ENCODE measurements around the gene CUL9. TPM values are rescaled to one million over a fixed set of nuclear protein-coding genes. Genes with fewer than 3 reads are reported as not detected.

CUL9 gene
- total and polyA plus RNA-seq, 3 experiments from 2014 or later, result 9.0 to 38.3 (median 35.3) TPM

DNA sequence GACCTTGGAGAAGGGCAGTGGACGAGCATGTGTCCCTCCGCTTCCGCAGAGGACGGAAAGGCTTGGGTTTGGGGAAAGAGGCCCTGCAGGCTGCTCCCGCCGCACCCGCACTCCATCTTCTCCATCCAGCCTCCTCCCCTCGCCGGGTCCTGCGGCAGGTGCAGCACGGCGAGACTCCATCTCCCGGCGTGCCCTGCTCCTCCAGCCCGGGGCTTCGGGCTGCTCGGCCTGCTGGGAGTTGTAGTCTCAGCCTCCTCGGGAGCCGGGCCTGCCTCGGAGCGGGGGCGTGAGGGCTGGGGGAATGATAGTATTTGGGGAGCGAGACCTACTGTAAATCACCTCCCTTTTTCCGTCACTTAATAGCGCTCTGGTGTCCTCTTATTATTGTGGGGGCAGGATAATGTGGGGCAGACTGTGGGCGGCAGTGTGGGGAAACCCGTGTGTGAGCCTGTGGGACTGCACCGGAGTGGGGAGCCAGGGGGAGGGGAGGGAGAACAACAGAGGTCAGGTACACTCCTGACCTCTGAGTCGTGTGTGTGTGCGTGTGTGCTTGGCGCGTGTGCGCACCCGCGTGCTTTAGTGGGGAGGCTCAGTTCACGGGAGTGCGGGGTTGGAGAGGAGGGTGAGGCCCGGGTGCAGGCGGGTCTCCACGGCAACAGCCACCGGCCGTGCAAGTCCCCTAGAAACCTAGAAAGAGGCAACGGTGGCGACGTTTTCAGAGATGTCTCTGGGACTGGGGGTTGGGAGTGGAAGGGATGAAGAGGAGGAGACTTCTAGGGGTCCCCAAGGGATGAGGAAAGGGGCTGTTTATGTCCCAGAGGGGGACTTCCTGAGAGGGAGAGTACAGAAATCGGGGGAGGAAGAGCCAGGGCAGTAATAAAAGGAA is 65.4 kb downstream of the CUL9 start:
- peaks cover 10 to 15% of the 10 kb centered on the region in 2 donors for H3K27me3 Mint-ChIP-seq
- DNase-seq, result peak; percentile 66 to 85 (median 70)
- peaks cover 10 to 19% (median 13%) of the 10 kb centered on the region in 3 donors for H3K4me1 Mint-ChIP-seq
- CTCF ChIA-PET, result interaction anchor here (0.6 to 1.9 kb wide), 5 partner anchors 16 to 72 kb away, joined by 3 to 12 read pairs (median 3); partner anchors contain the start of gene DNPH1
- Histone ChIP-seq H3K4me3 (ENCODE audit: low read length) (peak overlapping the region; percentile 87), H3K27me3 (ENCODE audit: insufficient read depth, low read length, poor library complexity, severe bottlenecking) (peaks cover 28% of the 10 kb centered on the region), H3K36me3 (ENCODE audit: insufficient read depth, low read length) (no peaks in the 10 kb centered on the region), H3K4me1 (ENCODE audit: insufficient read depth, low read length) (peaks cover 12% of the 10 kb centered on the region), H3K27ac (ENCODE audit: low read depth, low read length) (peak overlapping the region; percentile 35), H3K9me3 (ENCODE audit: low read length) (no peaks in the 10 kb centered on the region)
- peak overlapping the region; percentile 79 to 95 (median 90) for H3K27ac Mint-ChIP-seq
- POLR2A ChIA-PET, result interaction anchor here (0.5 to 1.5 kb wide), 4 partner anchors 9 to 800 kb away, joined by 3 to 9 read pairs (median 3); no protein-coding TSS in a partner anchor
- H3K9me3 Mint-ChIP-seq, result no peaks in the 10 kb centered on the region
- H3K36me3 Mint-ChIP-seq, result no peaks in the 10 kb centered on the region
- peak overlapping the region; percentile 86 to 93 (median 89) for H3K4me3 Mint-ChIP-seq

DNA sequence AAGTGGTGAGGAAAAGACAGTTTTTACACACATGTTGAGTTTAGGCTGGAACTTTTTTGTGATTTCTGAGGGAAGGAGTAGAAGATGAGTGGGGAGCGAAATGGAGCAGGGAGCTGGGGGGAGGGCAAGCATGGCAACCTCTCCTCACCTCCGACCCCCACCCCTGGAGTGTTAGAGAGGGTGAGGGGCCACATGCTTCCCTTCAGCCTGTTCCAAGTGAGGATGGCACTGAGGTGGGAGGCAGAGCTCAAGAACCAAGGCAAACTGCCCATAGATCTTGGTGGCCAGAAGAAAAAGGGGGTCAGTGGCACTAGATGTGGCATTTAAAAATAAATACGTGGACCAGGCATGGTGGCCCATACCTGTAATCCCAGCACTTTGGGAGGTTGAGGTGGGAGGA is 66.1 kb downstream of the CUL9 start:
- DNase-seq, result no peak
- Histone ChIP-seq H3K36me3 (ENCODE audit: insufficient read depth, low read length) (no peaks in the 10 kb centered on the region), H3K4me1 (ENCODE audit: insufficient read depth, low read length) (peaks cover 12% of the 10 kb centered on the region), H3K27ac (ENCODE audit: low read depth, low read length) (no peak overlapping the region), H3K4me3 (ENCODE audit: low read length) (no peak overlapping the region), H3K27me3 (ENCODE audit: insufficient read depth, low read length, poor library complexity, severe bottlenecking) (peaks cover 26% of the 10 kb centered on the region), H3K9me3 (ENCODE audit: low read length) (no peaks in the 10 kb centered on the region)
- POLR2A ChIA-PET, result no interaction called here
- Mint-ChIP-seq H3K9me3 (no peaks in the 10 kb centered on the region), H3K36me3 (no peaks in the 10 kb centered on the region), H3K4me3 (peak overlapping the region in 6 of 7 donors; percentile 76 to 92 (median 88)), H3K27ac (peak overlapping the region in 5 of 8 donors; percentile 80 to 95 (median 93)), H3K4me1 (peaks cover 10 to 19% (median 13%) of the 10 kb centered on the region in 3 donors), H3K27me3 (peaks cover 10 to 21% of the 10 kb centered on the region in 2 donors)
- CTCF ChIA-PET, result interaction anchor here (0.9 kb wide), 2 partner anchors 19 to 60 kb away, joined by 3 to 4 read pairs; partner anchors contain the start of gene DNPH1

GRCh38 chr6:43248791-43249190 is 66.8 kb downstream of the CUL9 start:
- ChIA-PET CTCF (interaction anchor here (0.9 kb wide), 1 partner anchor 19 kb away, joined by 4 read pairs; the partner anchor contains the start of gene DNPH1), POLR2A (no interaction called here)
- H3K4me3 Mint-ChIP-seq, result peak overlapping the region in 2 of 7 donors; percentile 20 to 92
- H3K4me1 Mint-ChIP-seq, result peaks cover 10 to 19% (median 13%) of the 10 kb centered on the region in 3 donors
- no peak for DNase-seq
- Histone ChIP-seq H3K27me3 (ENCODE audit: insufficient read depth, low read length, poor library complexity, severe bottlenecking) (peaks cover 24% of the 10 kb centered on the region), H3K4me3 (ENCODE audit: low read length) (no peak overlapping the region), H3K27ac (ENCODE audit: low read depth, low read length) (no peak overlapping the region), H3K4me1 (ENCODE audit: insufficient read depth, low read length) (peaks cover 12% of the 10 kb centered on the region), H3K9me3 (ENCODE audit: low read length) (no peaks in the 10 kb centered on the region), H3K36me3 (ENCODE audit: insufficient read depth, low read length) (no peaks in the 10 kb centered on the region)
- H3K9me3 Mint-ChIP-seq, result no peaks in the 10 kb centered on the region
- no peak overlapping the region for H3K27ac Mint-ChIP-seq
- H3K36me3 Mint-ChIP-seq, result no peaks in the 10 kb centered on the region
- peaks cover 10 to 22% of the 10 kb centered on the region in 2 donors for H3K27me3 Mint-ChIP-seq

GRCh38 chr6:43250992-43251373 is 69.0 kb downstream of the CUL9 start:
- peak overlapping the region in 1 of 7 donors; percentile 35 for H3K4me3 Mint-ChIP-seq
- H3K4me1 Mint-ChIP-seq, result peaks cover 10 to 19% (median 13%) of the 10 kb centered on the region in 3 donors
- H3K27ac ChIP-seq (ENCODE audit: low read depth, low read length), result no peak overlapping the region
- H3K27me3 Mint-ChIP-seq, result peaks cover 14 to 35% of the 10 kb centered on the region in 2 donors
- H3K9me3 ChIP-seq (ENCODE audit: low read length), result no peaks in the 10 kb centered on the region
- no peak for DNase-seq
- ChIA-PET CTCF (no interaction called here), POLR2A (no interaction called here)
- H3K4me3 ChIP-seq (ENCODE audit: low read length), result no peak overlapping the region
- H3K36me3 Mint-ChIP-seq, result no peaks in the 10 kb centered on the region
- peaks cover 3% of the 10 kb centered on the region for H3K27me3 ChIP-seq (ENCODE audit: insufficient read depth, low read length, poor library complexity, severe bottlenecking)
- H3K4me1 ChIP-seq (ENCODE audit: insufficient read depth, low read length), result peaks cover 12% of the 10 kb centered on the region
- H3K27ac Mint-ChIP-seq, result no peak overlapping the region
- no peaks in the 10 kb centered on the region for H3K9me3 Mint-ChIP-seq
- no peaks in the 10 kb centered on the region for H3K36me3 ChIP-seq (ENCODE audit: insufficient read depth, low read length)

GRCh38 chr6:43253401-43253800 is 71.4 kb downstream of the CUL9 start:
- no peaks in the 10 kb centered on the region for H3K9me3 ChIP-seq (ENCODE audit: low read length)
- H3K4me1 Mint-ChIP-seq, result no peaks in the 10 kb centered on the region
- H3K27me3 ChIP-seq (ENCODE audit: insufficient read depth, low read length, poor library complexity, severe bottlenecking), result peaks cover 3% of the 10 kb centered on the region
- H3K27me3 Mint-ChIP-seq, result peaks cover 15 to 46% of the 10 kb centered on the region in 2 donors
- ChIA-PET POLR2A (no interaction called here), CTCF (interaction anchor here (1.9 kb wide), 1 partner anchor 24 kb away, joined by 5 read pairs; the partner anchor contains the start of gene DNPH1)
- H3K27ac Mint-ChIP-seq, result no peak overlapping the region
- no peaks in the 10 kb centered on the region for H3K4me1 ChIP-seq (ENCODE audit: insufficient read depth, low read length)
- peak overlapping the region in 1 of 7 donors; percentile 32 for H3K4me3 Mint-ChIP-seq
- DNase-seq, result no peak
- no peaks in the 10 kb centered on the region for H3K9me3 Mint-ChIP-seq
- no peaks in the 10 kb centered on the region for H3K36me3 ChIP-seq (ENCODE audit: insufficient read depth, low read length)
- no peak overlapping the region for H3K4me3 ChIP-seq (ENCODE audit: low read length)
- H3K36me3 Mint-ChIP-seq, result no peaks in the 10 kb centered on the region
- no peak overlapping the region for H3K27ac ChIP-seq (ENCODE audit: low read depth, low read length)

DNA sequence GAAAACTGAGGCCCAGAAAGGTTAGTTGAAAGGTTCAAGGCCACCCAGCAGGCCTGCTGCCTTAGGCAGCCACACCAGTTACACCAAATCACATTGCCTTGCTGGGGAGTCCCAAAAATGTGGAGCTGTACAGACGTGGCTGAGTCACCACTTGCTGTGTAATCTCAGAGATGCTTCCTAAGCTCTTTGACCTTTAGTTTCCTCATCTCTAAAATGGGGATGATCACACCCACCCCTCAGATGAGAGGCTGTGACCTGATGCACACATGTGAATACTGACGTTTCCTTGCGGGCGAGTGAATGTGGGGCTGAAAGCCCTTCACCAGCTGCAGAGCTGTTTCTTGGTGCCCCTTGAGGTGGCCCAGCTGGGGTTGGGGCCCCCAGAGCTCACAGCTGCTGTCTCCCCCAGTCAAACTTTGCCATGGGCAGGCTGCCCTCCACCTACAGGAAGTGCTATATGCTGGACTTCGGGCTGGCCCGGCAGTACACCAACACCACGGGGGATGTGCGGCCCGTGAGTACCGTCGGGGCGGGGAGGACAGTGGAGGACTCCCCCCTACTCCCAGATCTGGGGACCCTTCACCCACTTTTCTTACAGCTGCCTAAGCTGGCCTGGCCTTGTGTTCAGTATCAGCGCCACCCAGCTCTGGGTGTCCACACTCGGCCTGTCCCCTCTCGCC is 72.3 kb downstream of the CUL9 start:
- Histone ChIP-seq H3K9me3 (ENCODE audit: low read length) (no peaks in the 10 kb centered on the region), H3K27ac (ENCODE audit: low read depth, low read length) (no peak overlapping the region), H3K27me3 (ENCODE audit: insufficient read depth, low read length, poor library complexity, severe bottlenecking) (peaks cover 3% of the 10 kb centered on the region), H3K4me1 (ENCODE audit: insufficient read depth, low read length) (no peaks in the 10 kb centered on the region), H3K4me3 (ENCODE audit: low read length) (no peak overlapping the region), H3K36me3 (ENCODE audit: insufficient read depth, low read length) (no peaks in the 10 kb centered on the region)
- H3K4me3 Mint-ChIP-seq, result no peak overlapping the region
- H3K4me1 Mint-ChIP-seq, result no peaks in the 10 kb centered on the region
- DNase-seq, result no peak
- peaks cover 15 to 46% of the 10 kb centered on the region in 2 donors for H3K27me3 Mint-ChIP-seq
- ChIA-PET POLR2A (no interaction called here), CTCF (interaction anchor here (0.9 to 1.9 kb wide), 2 partner anchors 10 to 25 kb away, joined by 3 to 5 read pairs; partner anchors contain the start of gene DNPH1)
- no peak overlapping the region for H3K27ac Mint-ChIP-seq
- H3K36me3 Mint-ChIP-seq, result no peaks in the 10 kb centered on the region
- no peaks in the 10 kb centered on the region for H3K9me3 Mint-ChIP-seq

DNA sequence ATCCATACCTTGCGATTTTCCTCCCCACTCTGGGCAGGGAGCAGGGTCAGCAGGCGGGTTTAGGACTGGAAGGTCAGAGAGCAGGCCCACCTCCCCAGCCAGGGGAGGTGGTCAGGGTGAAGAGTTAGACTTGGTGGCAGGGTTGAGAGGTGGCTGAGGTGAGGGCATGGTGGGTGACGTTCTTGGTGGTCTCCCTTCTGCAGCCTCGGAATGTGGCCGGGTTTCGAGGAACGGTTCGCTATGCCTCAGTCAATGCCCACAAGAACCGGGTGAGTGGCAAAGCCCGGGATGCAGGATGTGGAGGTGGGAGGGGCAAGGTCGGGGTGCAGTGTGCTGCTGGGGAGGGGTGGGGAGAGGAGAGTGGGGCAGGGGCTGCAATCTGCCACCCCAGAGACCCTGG is 72.8 kb downstream of the CUL9 start:
- H3K27me3 ChIP-seq (ENCODE audit: insufficient read depth, low read length, poor library complexity, severe bottlenecking), result peaks cover 3% of the 10 kb centered on the region
- H3K4me3 ChIP-seq (ENCODE audit: low read length), result no peak overlapping the region
- no peaks in the 10 kb centered on the region for H3K9me3 ChIP-seq (ENCODE audit: low read length)
- no peaks in the 10 kb centered on the region for H3K36me3 Mint-ChIP-seq
- H3K27ac ChIP-seq (ENCODE audit: low read depth, low read length), result no peak overlapping the region
- H3K4me3 Mint-ChIP-seq, result no peak overlapping the region
- no peak for DNase-seq
- CTCF ChIA-PET, result interaction anchor here (1.9 kb wide), 1 partner anchor 26 kb away, joined by 5 read pairs; the partner anchor contains the start of gene DNPH1
- no peaks in the 10 kb centered on the region for H3K4me1 ChIP-seq (ENCODE audit: insufficient read depth, low read length)
- POLR2A ChIA-PET, result no interaction called here
- H3K36me3 ChIP-seq (ENCODE audit: insufficient read depth, low read length), result no peaks in the 10 kb centered on the region
- no peak overlapping the region for H3K27ac Mint-ChIP-seq
- H3K27me3 Mint-ChIP-seq, result peaks cover 15 to 46% of the 10 kb centered on the region in 2 donors
- no peaks in the 10 kb centered on the region for H3K4me1 Mint-ChIP-seq
- H3K9me3 Mint-ChIP-seq, result no peaks in the 10 kb centered on the region

Measured in CD8-positive, alpha-beta memory T cell (primary cell).